Heart left ventricle (tissue), 13 donors: ENCODE data around the gene TSEN54.

Experiments
- CTCF ChIP-seq, 12 donors: fragments of 200-600 bp; sonication (generic) in 4 of 12; IDR thresholded peaks; one replicate each; pipeline versions ENCODE4 v1.5.0 to v1.8.0; 2018 to 2022; ENCODE audit warnings: antibody characterized with exemption in 12 of 12, mild to moderate bottlenecking in 5 of 12
- POLR2A ChIP-seq, 2 donors: fragments of 450-650 bp; IDR thresholded peaks; one replicate each; pipeline ENCODE4 v1.6.1; 2017; ENCODE audit warnings: antibody characterized with exemption in 2 of 2, mild to moderate bottlenecking in 2 of 2, moderate library complexity in 2 of 2
- donor health status: ischemic (EF 13 %, LVEDD 7.1; RV severe dilation, severe dysfunction).
- donor health status: DM: no; HTN: yes; CAD: no.
- donor health status: DM: no; HTN: no; CAD: no.
- donor health status: ischemic (EF 25% LVEDD 6.9; RV normal size, moderate dysfunction).
- donor health status: ischemic (EF 25% LVEDD 5.7; RV mildly dilated, moderate dysfunction).
- donor health status: ischemic (EF 35%, LVEDD 5.7; RV mildly dilated, moderate dysfunction).
- donor health status: nonischemic (EF 11% LVEDD 7.7; RV severe dilation, severe dysfunction).
- donor health status: DM: yes; HTN: yes; CAD: no.
- donor health status: PGD.
- donor health status: ischemic (EF 29% LVEDD 5.4; RV normal size, mild dysfunction).
- donor health status: nonischemic (EF 23%, LVEDD 6.1; RV moderate dilation, normal function).

DNA sequence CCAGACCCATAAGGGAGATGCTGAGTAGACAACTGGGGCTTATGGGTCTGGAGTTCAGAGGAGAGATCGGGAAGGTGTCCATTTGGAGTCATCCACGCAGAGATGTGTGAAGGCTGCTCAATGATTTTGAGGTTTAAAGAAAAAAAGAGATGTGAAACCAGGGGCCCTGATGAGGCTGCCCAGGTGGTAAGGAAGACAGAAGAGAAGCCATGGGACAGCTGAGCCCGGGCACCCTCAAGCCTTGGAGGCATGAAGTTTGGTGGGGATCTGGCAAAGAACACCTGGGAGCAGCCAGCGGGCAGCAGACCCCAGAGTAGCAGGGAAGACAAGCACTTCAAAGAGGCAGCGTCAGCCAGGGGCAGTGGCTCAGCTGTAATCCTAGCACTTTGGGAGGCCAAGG, 50.5 kb downstream of the TSEN54 start:
- TF ChIP-seq CTCF (IDR thresholded peaks at IDR 0.05): no peak
- no peak for TF ChIP-seq POLR2A (IDR thresholded peaks at IDR 0.05)
